ENCODE measurements around the gene IQCB1. TPM values are rescaled to one million over a fixed set of nuclear protein-coding genes. Genes with fewer than 3 reads are reported as not detected.

IQCB1 gene
- total RNA-seq, 4 donors from 2014 or later = 15.7 to 30.0 (median 21.8) TPM

DNA sequence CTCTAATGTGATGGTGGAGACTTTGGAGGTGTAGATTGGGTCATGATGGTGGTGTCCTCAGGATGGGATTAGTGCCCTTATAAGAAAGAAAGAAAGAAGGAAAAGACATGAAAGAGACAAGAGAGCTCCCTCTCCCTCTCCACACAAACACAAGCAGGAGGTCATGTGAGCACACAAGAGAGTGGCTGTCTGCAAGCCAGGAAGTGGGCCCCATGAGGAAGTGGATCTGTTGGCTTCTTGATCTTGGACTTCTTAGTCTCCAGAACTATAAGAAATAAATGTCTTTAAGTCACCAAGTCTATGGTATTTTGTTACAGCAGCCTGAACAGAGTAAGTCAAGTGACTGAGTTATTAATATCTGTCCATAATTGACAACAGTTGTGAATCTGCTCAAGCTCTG is 17.1 kb downstream of the IQCB1 start:
- Histone ChIP-seq H3K27me3 (no peaks in the 10 kb centered on the region), H3K4me3 (no peak overlapping the region), H3K4me1 (no peaks in the 10 kb centered on the region), H3K36me3 (peaks cover 0 to 70% (median 0%) of the 10 kb centered on the region in 3 donors), H3K9me3 (peaks cover 0 to 12% (median 2%) of the 10 kb centered on the region in 4 donors), H3K27ac (no peak overlapping the region)
- TF ChIP-seq, protein P1, sequence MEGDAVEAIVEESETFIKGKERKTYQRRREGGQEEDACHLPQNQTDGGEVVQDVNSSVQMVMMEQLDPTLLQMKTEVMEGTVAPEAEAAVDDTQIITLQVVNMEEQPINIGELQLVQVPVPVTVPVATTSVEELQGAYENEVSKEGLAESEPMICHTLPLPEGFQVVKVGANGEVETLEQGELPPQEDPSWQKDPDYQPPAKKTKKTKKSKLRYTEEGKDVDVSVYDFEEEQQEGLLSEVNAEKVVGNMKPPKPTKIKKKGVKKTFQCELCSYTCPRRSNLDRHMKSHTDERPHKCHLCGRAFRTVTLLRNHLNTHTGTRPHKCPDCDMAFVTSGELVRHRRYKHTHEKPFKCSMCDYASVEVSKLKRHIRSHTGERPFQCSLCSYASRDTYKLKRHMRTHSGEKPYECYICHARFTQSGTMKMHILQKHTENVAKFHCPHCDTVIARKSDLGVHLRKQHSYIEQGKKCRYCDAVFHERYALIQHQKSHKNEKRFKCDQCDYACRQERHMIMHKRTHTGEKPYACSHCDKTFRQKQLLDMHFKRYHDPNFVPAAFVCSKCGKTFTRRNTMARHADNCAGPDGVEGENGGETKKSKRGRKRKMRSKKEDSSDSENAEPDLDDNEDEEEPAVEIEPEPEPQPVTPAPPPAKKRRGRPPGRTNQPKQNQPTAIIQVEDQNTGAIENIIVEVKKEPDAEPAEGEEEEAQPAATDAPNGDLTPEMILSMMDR (IDR thresholded peaks at IDR 0.05) = no peak
- TF ChIP-seq EP300 (IDR thresholded peaks at IDR 0.05) (no peak), POLR2A (IDR thresholded peaks at IDR 0.05) (no peak)
- DNase-seq (ENCODE audit: low spot score in 2 of 2) = no peak

DNA sequence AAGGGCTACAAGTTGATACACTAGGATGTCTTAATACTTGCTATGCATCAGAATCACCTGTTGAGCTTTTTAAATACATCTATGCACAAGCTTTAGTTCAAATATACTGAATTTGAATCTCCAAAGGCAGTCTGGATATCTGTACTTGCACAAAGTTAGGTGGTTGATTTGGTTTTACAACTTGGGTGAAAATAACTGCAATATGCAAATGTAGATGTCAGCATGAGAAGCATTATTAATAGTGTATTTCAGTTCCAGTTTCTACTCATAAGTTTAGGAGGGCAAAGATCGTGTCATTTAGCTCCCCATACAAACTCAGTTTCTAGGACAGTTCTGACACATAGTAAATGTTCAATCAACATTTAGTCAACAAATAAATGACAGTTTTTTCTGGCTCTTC is 25.6 kb downstream of the IQCB1 start:
- 0% methylated on average over 1 of the region's 1 CpG for WGBS, 2 donors
- no peaks in the 10 kb centered on the region for H3K27me3 ChIP-seq
- H3K4me1 ChIP-seq = no peaks in the 10 kb centered on the region
- H3K27ac ChIP-seq = no peak overlapping the region
- TF ChIP-seq, protein P1 (IDR thresholded peaks at IDR 0.05) = no peak
- TF ChIP-seq EP300 (IDR thresholded peaks at IDR 0.05) (no peak), POLR2A (IDR thresholded peaks at IDR 0.05) (no peak)
- DNase-seq (ENCODE audit: low spot score in 2 of 2) = no peak
- no peak overlapping the region for H3K4me3 ChIP-seq
- no peaks in the 10 kb centered on the region for H3K9me3 ChIP-seq
- H3K36me3 ChIP-seq = peaks cover 0 to 43% (median 0%) of the 10 kb centered on the region in 3 donors

DNA sequence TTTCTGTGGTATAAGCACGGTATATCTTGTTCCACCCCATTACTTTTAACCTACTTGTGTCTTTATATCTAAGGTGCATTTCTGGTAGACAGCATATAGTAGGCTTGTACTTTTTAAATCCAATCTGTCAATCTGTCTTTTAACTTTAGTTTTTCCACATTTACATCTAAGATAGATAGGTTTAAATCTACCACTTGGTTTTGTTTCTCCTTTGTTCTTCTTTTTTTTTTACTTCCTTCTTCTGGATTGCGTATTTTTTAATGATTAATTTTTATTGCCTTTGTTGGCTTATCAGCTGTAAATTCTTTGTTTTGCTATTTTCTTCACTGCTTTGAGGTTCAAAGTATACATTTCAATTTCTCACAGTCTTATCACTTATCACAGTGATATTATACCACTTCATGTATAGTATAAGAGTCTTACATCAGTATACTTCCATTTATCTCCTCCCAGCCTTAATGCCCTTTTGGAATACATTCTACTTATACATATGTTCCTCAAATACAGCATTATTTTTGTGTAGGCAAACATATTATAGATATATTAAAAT is 31.0 kb downstream of the IQCB1 start:
- Histone ChIP-seq H3K4me3 (no peak overlapping the region), H3K36me3 (peaks cover 0 to 31% (median 0%) of the 10 kb centered on the region in 3 donors), H3K27ac (no peak overlapping the region), H3K4me1 (no peaks in the 10 kb centered on the region), H3K9me3 (no peaks in the 10 kb centered on the region), H3K27me3 (no peaks in the 10 kb centered on the region)
- 91 to 93% methylated on average over 2 of the region's 2 CpGs for WGBS, 2 donors
- TF ChIP-seq POLR2A (IDR thresholded peaks at IDR 0.05) (no peak), EP300 (IDR thresholded peaks at IDR 0.05) (no peak)
- TF ChIP-seq, protein P1 (IDR thresholded peaks at IDR 0.05) = no peak
- DNase-seq (ENCODE audit: low spot score in 2 of 2) = no peak

DNA sequence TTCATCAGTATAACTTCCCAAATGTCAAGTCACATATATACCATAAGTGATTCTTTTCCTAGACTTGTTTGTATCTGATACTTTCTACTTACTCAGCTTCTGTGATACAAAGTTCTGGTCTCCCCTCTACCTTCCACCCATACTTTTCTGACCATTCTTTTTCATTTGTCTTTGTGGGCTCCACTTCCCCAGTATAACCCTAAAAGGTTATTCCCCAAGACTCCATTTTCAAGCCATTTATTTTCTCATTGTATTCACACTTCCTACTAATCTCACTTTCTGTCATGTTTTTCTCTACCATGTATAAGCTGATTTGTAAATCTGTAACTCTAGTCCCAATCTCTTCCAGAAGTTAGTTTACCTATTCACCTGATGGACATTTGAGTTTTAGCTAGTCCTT is 34.0 kb downstream of the IQCB1 start:
- no peak for DNase-seq (ENCODE audit: low spot score in 2 of 2)
- H3K36me3 ChIP-seq = peaks cover 0 to 28% (median 0%) of the 10 kb centered on the region in 3 donors
- no peaks in the 10 kb centered on the region for H3K9me3 ChIP-seq
- no peaks in the 10 kb centered on the region for H3K27me3 ChIP-seq
- H3K4me1 ChIP-seq = no peaks in the 10 kb centered on the region
- TF ChIP-seq, protein P1 (IDR thresholded peaks at IDR 0.05) = no peak
- no peak for TF ChIP-seq EP300 (IDR thresholded peaks at IDR 0.05)
- TF ChIP-seq POLR2A (IDR thresholded peaks at IDR 0.05) = no peak
- H3K4me3 ChIP-seq = no peak overlapping the region
- H3K27ac ChIP-seq = no peak overlapping the region

DNA sequence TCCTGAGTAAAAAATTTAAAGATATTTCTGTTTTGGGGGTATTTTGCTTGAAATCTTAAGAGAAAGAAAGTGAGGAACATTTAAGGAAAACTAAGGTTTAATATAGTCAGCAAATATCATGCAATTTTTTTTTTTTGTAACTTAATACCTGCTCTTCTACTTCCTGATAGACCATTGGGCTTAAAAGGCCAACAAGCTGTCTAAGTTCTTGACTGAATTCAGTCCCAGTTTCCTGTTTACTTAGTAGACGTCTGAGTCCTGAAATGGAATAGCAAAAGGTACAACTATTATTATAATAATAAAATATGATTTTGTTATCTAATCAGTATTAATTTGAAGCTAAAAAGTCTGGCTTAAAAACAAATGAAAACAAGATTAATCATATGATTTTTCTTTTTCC is 37.9 kb downstream of the IQCB1 start:
- Histone ChIP-seq H3K4me3 (no peak overlapping the region), H3K36me3 (peaks cover 0 to 15% (median 0%) of the 10 kb centered on the region in 3 donors), H3K9me3 (no peaks in the 10 kb centered on the region), H3K27me3 (no peaks in the 10 kb centered on the region), H3K4me1 (no peaks in the 10 kb centered on the region), H3K27ac (no peak overlapping the region)
- TF ChIP-seq EP300 (IDR thresholded peaks at IDR 0.05) (no peak), POLR2A (IDR thresholded peaks at IDR 0.05) (no peak)
- TF ChIP-seq, protein P1 (IDR thresholded peaks at IDR 0.05) = no peak
- WGBS, 2 donors = 46 to 57% methylated on average over 1 of the region's 1 CpG
- no peak for DNase-seq (ENCODE audit: low spot score in 2 of 2)
